ENCODE results near the gene APLNR. TPM values are rescaled to one million over a fixed set of nuclear protein-coding genes. Genes with fewer than 3 reads are reported as not detected.

APLNR gene
- polyA plus RNA-seq, 3 donors: not detected

- no peak overlapping the region for H3K4me3 ChIP-seq (replicated peaks in 1 of 3; ENCODE audit: low read depth in 2 of 3, low read length in 3 of 3)
- peaks cover 0 to 9% (median 7%) of the 10 kb centered on the region in 7 donors for H3K9me3 Mint-ChIP-seq
- TF ChIP-seq CTCF (IDR thresholded peaks at IDR 0.05): no peak
- peaks cover 20 to 22% of the 10 kb centered on the region in 2 donors for H3K4me1 ChIP-seq (ENCODE audit: control insufficient read depth in 1 of 2, insufficient read depth in 2 of 2, low read length in 2 of 2)
- intact Hi-C loops (cut with micrococcal nuclease): no loop called here
- 83% methylated on average over 2 of the region's 4 CpGs for WGBS (ENCODE audit: insufficient coverage)
- H2AFZ ChIP-seq (ENCODE audit: insufficient read depth, low read depth, low read length, poor library complexity, severe bottlenecking): no peak overlapping the region
- H3K4me1 Mint-ChIP-seq: peaks cover 20% of the 10 kb centered on the region
- H3K79me2 ChIP-seq (ENCODE audit: insufficient read depth, low read length): no peaks in the 10 kb centered on the region
- no peaks in the 10 kb centered on the region for H3K27me3 ChIP-seq (ENCODE audit: control insufficient read depth in 2 of 2, insufficient read depth in 2 of 2, low read length in 2 of 2)
- no peak for DNase-seq
- no peak overlapping the region for H3K9ac ChIP-seq (ENCODE audit: insufficient read depth, low read length, poor library complexity, severe bottlenecking)
- no peak overlapping the region for H3K4me2 ChIP-seq (replicated peaks; ENCODE audit: extremely low read depth, low read length, poor library complexity, severe bottlenecking)
- no peaks in the 10 kb centered on the region for H3K9me3 ChIP-seq (replicated peaks in 1 of 2; ENCODE audit: control insufficient read depth in 1 of 2, insufficient read depth in 1 of 2, low read length in 2 of 2)
- peaks cover 2 to 4% (median 2%) of the 10 kb centered on the region in 3 donors for H3K27me3 Mint-ChIP-seq (ENCODE audit: low read depth in 3 of 3)
- no peaks in the 10 kb centered on the region for H3K36me3 Mint-ChIP-seq
- H3K4me3 Mint-ChIP-seq: no peak overlapping the region
- no peaks in the 10 kb centered on the region for H3K36me3 ChIP-seq (replicated peaks in 1 of 2; ENCODE audit: control insufficient read depth in 1 of 2, insufficient read depth in 2 of 2, low read length in 2 of 2)
- no peaks in the 10 kb centered on the region for H4K20me1 ChIP-seq (ENCODE audit: insufficient read depth, low read length)
- no peak overlapping the region for H3K27ac ChIP-seq (ENCODE audit: low read depth in 1 of 2, low read length in 2 of 2)
- no peak overlapping the region for H3K27ac Mint-ChIP-seq
Measured at GRCh38 chr11:57217053-57217452, 20.0 kb downstream of the APLNR start.

GRCh38 chr11:57216463-57216862 is 20.6 kb downstream of the APLNR start:
- no peaks in the 10 kb centered on the region for H3K9me3 ChIP-seq (replicated peaks in 1 of 2; ENCODE audit: control insufficient read depth in 1 of 2, insufficient read depth in 1 of 2, low read length in 2 of 2)
- no peaks in the 10 kb centered on the region for H3K27me3 ChIP-seq (ENCODE audit: control insufficient read depth in 2 of 2, insufficient read depth in 2 of 2, low read length in 2 of 2)
- peaks cover 0 to 9% (median 7%) of the 10 kb centered on the region in 7 donors for H3K9me3 Mint-ChIP-seq
- no peak overlapping the region for H3K4me2 ChIP-seq (replicated peaks; ENCODE audit: extremely low read depth, low read length, poor library complexity, severe bottlenecking)
- H3K4me3 ChIP-seq (replicated peaks in 1 of 3; ENCODE audit: low read depth in 2 of 3, low read length in 3 of 3): no peak overlapping the region
- intact Hi-C loops (cut with micrococcal nuclease): no loop called here
- H3K4me1 Mint-ChIP-seq: peaks cover 20% of the 10 kb centered on the region
- no peak for DNase-seq
- H3K4me3 Mint-ChIP-seq: no peak overlapping the region
- H3K27ac Mint-ChIP-seq: no peak overlapping the region
- H3K36me3 Mint-ChIP-seq: no peaks in the 10 kb centered on the region
- no peak overlapping the region for H3K9ac ChIP-seq (ENCODE audit: insufficient read depth, low read length, poor library complexity, severe bottlenecking)
- no peaks in the 10 kb centered on the region for H3K79me2 ChIP-seq (ENCODE audit: insufficient read depth, low read length)
- no peak overlapping the region for H3K27ac ChIP-seq (ENCODE audit: low read depth in 1 of 2, low read length in 2 of 2)
- H4K20me1 ChIP-seq (ENCODE audit: insufficient read depth, low read length): no peaks in the 10 kb centered on the region
- WGBS (ENCODE audit: insufficient coverage): no CpG with 5 or more reads among the region's 4 CpGs
- peaks cover 2 to 4% (median 2%) of the 10 kb centered on the region in 3 donors for H3K27me3 Mint-ChIP-seq (ENCODE audit: low read depth in 3 of 3)
- no peak for TF ChIP-seq CTCF (IDR thresholded peaks at IDR 0.05)
- H3K4me1 ChIP-seq (ENCODE audit: control insufficient read depth in 1 of 2, insufficient read depth in 2 of 2, low read length in 2 of 2): peaks cover 20 to 22% of the 10 kb centered on the region in 2 donors
- no peaks in the 10 kb centered on the region for H3K36me3 ChIP-seq (replicated peaks in 1 of 2; ENCODE audit: control insufficient read depth in 1 of 2, insufficient read depth in 2 of 2, low read length in 2 of 2)
- H2AFZ ChIP-seq (ENCODE audit: insufficient read depth, low read depth, low read length, poor library complexity, severe bottlenecking): no peak overlapping the region
